A549 (cell line): ENCODE data around the gene BACH1. TPM values are rescaled to one million over a fixed set of nuclear protein-coding genes. Genes with fewer than 3 reads are reported as not detected.

Experiments
- ATAC-seq, 2 experiments: fragments of 200-7000 bp in 1 of 2; fragments of >200 bp in 1 of 2; cut with Nextera tagmentation in 1 of 2; cut with Tn5 transposase in 1 of 2; 3 replicates each; pipeline versions ENCODE4 v1.8.0 to v1.9.1; 2018 to 2020; ENCODE audit warnings: mild to moderate bottlenecking in 1 of 2, moderate library complexity in 1 of 2
- CTCF ChIA-PET: fragments of 300-600 bp; sonication (Branson Sonifier 250); formaldehyde crosslinking; extraction: SDS; loops from one replicate; lab custom pipeline; 2021; ENCODE audit warnings: antibody characterized with exemption, inconsistent platforms; lab: Yijun Ruan, JAX
- POLR2A ChIA-PET: fragments of 350-600 bp; formaldehyde crosslinking; extraction: SDS; loops from one replicate; lab custom pipeline; 2021; ENCODE audit warnings: antibody characterized with exemption, inconsistent platforms; lab: Yijun Ruan, JAX
- DNase-seq, 2 experiments: peaks; one replicate each; pipeline versions ENCODE4 v3.0.0 to v3.0.0-alpha.2; 2011 to 2016; ENCODE audit warnings: low read depth in 1 of 2, low spot score in 1 of 2
- FAIRE-seq: peaks from 2 replicates; lab custom pipeline; 2011; peaks lifted over from hg19 to GRCh38; lab: Jason Lieb, UNC
- H3K27ac ChIP-seq, 2 experiments: fragments of >200 bp; sonication (Bioruptor Twin); formaldehyde crosslinking; 3 replicates each; pipeline ENCODE4 v1.5.1; 2016 to 2017
- H3K4me1 ChIP-seq: fragments of >200 bp; sonication (Bioruptor Twin); formaldehyde crosslinking; 3 replicates; pipeline ENCODE4 v1.6.1; 2016
- H3K4me2 ChIP-seq: fragments of >200 bp; sonication (Bioruptor Twin); formaldehyde crosslinking; 3 replicates; pipeline ENCODE4 v1.6.1; 2016
- H3K4me3 ChIP-seq: fragments of >200 bp; sonication (Bioruptor Twin); formaldehyde crosslinking; 3 replicates; pipeline ENCODE4 v1.5.1; 2016
- H3K9me3 ChIP-seq: fragments of >200 bp; sonication (Bioruptor Twin); formaldehyde crosslinking; 3 replicates; pipeline ENCODE4 v1.6.1; 2016
- CBX8 ChIP-seq: fragments of 200-600 bp; sonication (generic); IDR thresholded peaks from 2 replicates; pipeline ENCODE4 v1.6.1; 2016
- CHD2 ChIP-seq: fragments of 150-350 bp; IDR thresholded peaks from 2 replicates; pipeline ENCODE4 v1.6.1; 2014; ENCODE audit warnings: low read length; ENCODE audit not compliant: partially characterized antibody
- E2F6 ChIP-seq: IDR thresholded peaks from 2 replicates; pipeline ENCODE4 v1.6.1; 2012; ENCODE audit warnings: low read depth, borderline replicate concordance
- ESRRA ChIP-seq: fragments of 150-350 bp; IDR thresholded peaks from 2 replicates; pipeline ENCODE4 v1.6.1; 2014; ENCODE audit warnings: mild to moderate bottlenecking, low read length, borderline replicate concordance
- HEYL ChIP-seq: fragments of 250-450 bp; sonication (Bioruptor Pico); IDR thresholded peaks from 2 replicates; pipeline ENCODE4 v1.8.0; 2021; ENCODE audit warnings: mild to moderate bottlenecking, moderate library complexity
- HMGXB4 ChIP-seq: fragments of 250-450 bp; sonication (Bioruptor Pico); IDR thresholded peaks from 2 replicates; pipeline ENCODE4 v1.5.0; 2021; ENCODE audit warnings: mild to moderate bottlenecking, moderate library complexity, borderline replicate concordance
- HOXA7 ChIP-seq: fragments of 250-450 bp; sonication (Bioruptor Pico); IDR thresholded peaks from 2 replicates; pipeline ENCODE4 v1.5.0; 2020; ENCODE audit warnings: mild to moderate bottlenecking, moderate library complexity
- HOXB5 ChIP-seq: fragments of 250-450 bp; sonication (Bioruptor Pico); IDR thresholded peaks from 2 replicates; pipeline ENCODE4 v1.5.0; 2020; ENCODE audit warnings: mild to moderate bottlenecking, moderate library complexity
- JUN ChIP-seq, 2 experiments: fragments of >200 bp; sonication (Bioruptor Twin); formaldehyde crosslinking; IDR thresholded peaks; 2 replicates in 1 of 2; 3 replicates in 1 of 2; pipeline ENCODE4 v1.6.1; 2016 to 2017
- JUNB ChIP-seq: fragments of >200 bp; sonication (Bioruptor Twin); formaldehyde crosslinking; IDR thresholded peaks from 2 replicates; pipeline ENCODE4 v1.6.1; 2016
- MAFK ChIP-seq: fragments of 450-650 bp; IDR thresholded peaks from 2 replicates; pipeline ENCODE4 v1.6.1; 2014; ENCODE audit not compliant: partially characterized antibody
- MAX ChIP-seq: IDR thresholded peaks from 2 replicates; pipeline ENCODE4 v1.6.1; 2012
- NR3C1 ChIP-seq: fragments of >200 bp; sonication (Bioruptor Twin); formaldehyde crosslinking; IDR thresholded peaks from 3 replicates; pipeline ENCODE4 v1.6.1; 2017
- PBX3 ChIP-seq: IDR thresholded peaks from 2 replicates; pipeline ENCODE4 v1.6.1; 2012
- RARB ChIP-seq: fragments of 250-450 bp; sonication (Bioruptor Pico); IDR thresholded peaks from 2 replicates; pipeline ENCODE4 v1.8.0; 2021; ENCODE audit warnings: mild to moderate bottlenecking, moderate library complexity
- ZFP36 ChIP-seq: fragments of 450-650 bp; IDR thresholded peaks from 2 replicates; pipeline ENCODE4 v1.6.1; 2014; ENCODE audit warnings: borderline replicate concordance; ENCODE audit not compliant: partially characterized antibody
- ZSCAN20 ChIP-seq: fragments of 250-450 bp; sonication (Bioruptor Pico); IDR thresholded peaks from 2 replicates; pipeline ENCODE4 v1.8.0; 2022; ENCODE audit warnings: mild to moderate bottlenecking, moderate library complexity
- WGBS: methylation state at CpG from one replicate; pipeline ENCODE4 v1.1.6; 2017; ENCODE audit errors: missing lambda C conversion rate; 5-methylcytosine and 5-hydroxymethylcytosine counted together
- polyA plus RNA-seq, 4 experiments: library from polyadenylated mRNA; depleted of rRNA in 3 of 4; stranded (reverse); fragments of >200 nt; fragmentation: RNase III in 1 of 4; extraction: RNeasy Plus Mini Kit Qiagen cat#74134 plus additional on column Dnase treatment in 1 of 4; gene quantifications; 2 replicates in 3 of 4; 3 replicates in 1 of 4; pipeline ENCODE4 v1.2.3, GENCODE V29; 2011 to 2017
- TF ChIP-seq, protein P1 (sequence below): fragments of 250-450 bp; sonication (Bioruptor Pico); IDR thresholded peaks from 2 replicates; pipeline ENCODE4 v1.5.0; 2020; ENCODE audit warnings: low read depth, mild to moderate bottlenecking, moderate library complexity
- TF ChIP-seq, protein P2 (sequence below): fragments of 150-350 bp; IDR thresholded peaks from 2 replicates; pipeline ENCODE4 v1.6.1; 2014; ENCODE audit warnings: low read depth, mild to moderate bottlenecking, low read length

BACH1 gene
- polyA plus RNA-seq, 2 of the 4 experiments (the other 2 are of a cell fraction): 5.0 to 21.4 TPM

- CTCF ChIA-PET: no interaction called here
- 86% methylated on average over 2 of the region's 2 CpGs for WGBS
- DNase-seq (no peak), ATAC-seq (no peak), FAIRE-seq (no peak)
- no peak overlapping the region for H3K27ac ChIP-seq
- no peaks in the 10 kb centered on the region for H3K9me3 ChIP-seq
- no peak overlapping the region for H3K4me2 ChIP-seq
- no peaks in the 10 kb centered on the region for H3K4me1 ChIP-seq
- H3K4me3 ChIP-seq: no peak overlapping the region
- POLR2A ChIA-PET: interaction anchor here (0.7 kb wide), 1 partner anchor 23 kb away, joined by 3 read pairs; no protein-coding TSS in a partner anchor
- TF ChIP-seq E2F6 (no peak), PBX3 (no peak), JUNB (no peak), CBX8 (no peak), CHD2 (no peak), MAX (no peak), HOXA7 (CRISPR knock-in tag) (no peak), HEYL (CRISPR knock-in tag) (no peak), JUN (IDR thresholded peaks at IDR 0.05) (no peak), MAFK (no peak), ZFP36 (no peak)
- TF ChIP-seq, protein P1, sequence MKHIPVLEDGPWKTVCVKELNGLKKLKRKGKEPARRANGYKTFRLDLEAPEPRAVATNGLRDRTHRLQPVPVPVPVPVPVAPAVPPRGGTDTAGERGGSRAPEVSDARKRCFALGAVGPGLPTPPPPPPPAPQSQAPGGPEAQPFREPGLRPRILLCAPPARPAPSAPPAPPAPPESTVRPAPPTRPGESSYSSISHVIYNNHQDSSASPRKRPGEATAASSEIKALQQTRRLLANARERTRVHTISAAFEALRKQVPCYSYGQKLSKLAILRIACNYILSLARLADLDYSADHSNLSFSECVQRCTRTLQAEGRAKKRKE: no peak
- TF ChIP-seq, all 56 proteins: peak for 0
These were observed 68.6 kb downstream of the BACH1 start for GRCh38 chr21:29367335-29367734.

DNA sequence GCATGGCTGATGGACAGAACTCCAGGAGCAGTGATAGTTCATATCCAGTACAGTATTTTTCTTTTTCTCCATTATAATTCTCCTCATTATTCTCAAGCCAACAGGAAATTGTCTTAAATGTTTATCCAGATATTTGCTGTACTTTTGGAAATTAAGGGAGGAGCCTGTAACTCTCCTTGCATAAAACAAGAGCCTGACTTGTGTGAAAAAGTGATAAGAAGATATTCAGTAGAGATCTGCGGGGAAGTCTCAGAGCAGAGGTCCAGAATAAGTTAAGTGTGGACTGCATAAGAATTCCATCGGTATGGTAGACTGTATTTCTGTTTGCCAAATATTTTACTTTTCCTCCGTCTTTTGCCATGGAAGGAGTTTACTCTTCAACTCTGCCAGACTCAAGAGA is 70.2 kb downstream of the BACH1 start:
- H3K4me2 ChIP-seq: no peak overlapping the region
- ATAC-seq (no peak), DNase-seq (no peak), FAIRE-seq (no peak)
- WGBS: 94% methylated on average over 3 of the region's 3 CpGs
- no peak overlapping the region for H3K27ac ChIP-seq
- TF ChIP-seq ZFP36 (no peak), CBX8 (no peak), HOXA7 (CRISPR knock-in tag) (no peak), HMGXB4 (CRISPR knock-in tag) (no peak), NR3C1 (no peak), RARB (CRISPR knock-in tag) (no peak), ESRRA (no peak), HOXB5 (CRISPR knock-in tag) (no peak), ZSCAN20 (CRISPR knock-in tag) (no peak)
- TF ChIP-seq, protein P2, sequence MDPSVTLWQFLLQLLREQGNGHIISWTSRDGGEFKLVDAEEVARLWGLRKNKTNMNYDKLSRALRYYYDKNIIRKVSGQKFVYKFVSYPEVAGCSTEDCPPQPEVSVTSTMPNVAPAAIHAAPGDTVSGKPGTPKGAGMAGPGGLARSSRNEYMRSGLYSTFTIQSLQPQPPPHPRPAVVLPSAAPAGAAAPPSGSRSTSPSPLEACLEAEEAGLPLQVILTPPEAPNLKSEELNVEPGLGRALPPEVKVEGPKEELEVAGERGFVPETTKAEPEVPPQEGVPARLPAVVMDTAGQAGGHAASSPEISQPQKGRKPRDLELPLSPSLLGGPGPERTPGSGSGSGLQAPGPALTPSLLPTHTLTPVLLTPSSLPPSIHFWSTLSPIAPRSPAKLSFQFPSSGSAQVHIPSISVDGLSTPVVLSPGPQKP: no peak
- H3K4me1 ChIP-seq: no peaks in the 10 kb centered on the region
- ChIA-PET POLR2A (no interaction called here), CTCF (interaction anchor here (0.6 to 1.6 kb wide), 2 partner anchors 205 to 280 kb away, joined by 3 read pairs; no protein-coding TSS in a partner anchor)
- no peak overlapping the region for H3K4me3 ChIP-seq
- no peaks in the 10 kb centered on the region for H3K9me3 ChIP-seq
